Type B pancreatic cell (in vitro differentiated cells): Measurements from ENCODE around the gene FRAS1. TPM values are rescaled to one million over a fixed set of nuclear protein-coding genes. Genes with fewer than 3 reads are reported as not detected.

Experiments
- DNase-seq: peaks from one replicate; pipeline ENCODE4 v3.0.0; 2021; ENCODE audit warnings: mixed read lengths; ENCODE audit not compliant: unreplicated experiment; ENCODE audit errors: extremely low spot score
- H3K27ac Mint-ChIP-seq: 2 replicates; pipeline ENCODE4 v1.8.0; 2021; ENCODE audit warnings: mild to moderate bottlenecking, mixed read lengths
- H3K27me3 Mint-ChIP-seq: 2 replicates; pipeline ENCODE4 v1.8.0; 2021; ENCODE audit warnings: mixed read lengths
- H3K36me3 Mint-ChIP-seq: 2 replicates; pipeline ENCODE4 v1.8.0; 2021; ENCODE audit warnings: mixed read lengths
- H3K4me1 Mint-ChIP-seq: one replicate; pipeline ENCODE4 v1.8.0; 2021; ENCODE audit warnings: mixed read lengths; ENCODE audit not compliant: unreplicated experiment
- H3K4me3 Mint-ChIP-seq: 2 replicates; pipeline ENCODE4 v1.8.0; 2021; ENCODE audit warnings: mild to moderate bottlenecking, mixed read lengths
- H3K9me3 Mint-ChIP-seq: 2 replicates; pipeline ENCODE4 v1.8.0; 2021; ENCODE audit warnings: mixed read lengths
- CTCF ChIP-seq: fragments of 200-600 bp; sonication (generic); conservative IDR thresholded peaks from 2 replicates; pipeline ENCODE4 v1.5.0; 2021; ENCODE audit warnings: antibody characterized with exemption, mild to moderate bottlenecking
- total RNA-seq: library from RNA; stranded (reverse); gene quantifications from 2 replicates; pipeline ENCODE4 v1.2.1, GENCODE V29; 2021; ENCODE audit warnings: low replicate concordance

Gene FRAS1
- total RNA-seq, 1 donor from 2014 or later: 37.7 TPM

DNA sequence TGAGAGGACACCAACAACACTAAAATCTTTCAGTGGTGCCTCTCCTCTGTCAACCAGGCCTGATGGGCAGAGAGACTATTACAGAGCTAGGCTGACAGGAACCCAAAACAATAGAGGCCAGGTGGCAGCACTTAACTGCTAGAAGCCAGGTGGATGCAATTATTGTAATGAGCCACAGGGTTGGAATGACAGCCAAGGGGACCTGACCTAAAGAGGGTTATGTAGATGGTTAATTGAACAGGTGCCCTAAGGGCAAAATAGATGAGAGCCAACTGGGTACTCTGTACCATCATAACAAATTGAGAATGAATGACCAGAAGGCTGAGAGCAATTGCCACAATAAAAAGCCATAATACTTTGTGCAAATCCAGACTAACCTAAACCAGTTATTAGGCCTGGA, 24.7 kb upstream of the FRAS1 start:
- no peaks in the 10 kb centered on the region for H3K27me3 Mint-ChIP-seq
- H3K4me1 Mint-ChIP-seq: no peaks in the 10 kb centered on the region
- no peak for DNase-seq
- no peaks in the 10 kb centered on the region for H3K9me3 Mint-ChIP-seq
- no peak for TF ChIP-seq CTCF
- H3K36me3 Mint-ChIP-seq: no peaks in the 10 kb centered on the region
- H3K4me3 Mint-ChIP-seq: no peak overlapping the region
- no peak overlapping the region for H3K27ac Mint-ChIP-seq

GRCh38 chr4:78032929-78033328, 24.2 kb upstream of the FRAS1 start:
- H3K27me3 Mint-ChIP-seq: no peaks in the 10 kb centered on the region
- H3K4me1 Mint-ChIP-seq: no peaks in the 10 kb centered on the region
- no peaks in the 10 kb centered on the region for H3K9me3 Mint-ChIP-seq
- no peak for TF ChIP-seq CTCF
- DNase-seq: no peak
- no peaks in the 10 kb centered on the region for H3K36me3 Mint-ChIP-seq
- no peak overlapping the region for H3K27ac Mint-ChIP-seq
- H3K4me3 Mint-ChIP-seq: no peak overlapping the region

GRCh38 chr4:78033861-78034260, 23.3 kb upstream of the FRAS1 start:
- Mint-ChIP-seq H3K27me3 (no peaks in the 10 kb centered on the region), H3K27ac (no peak overlapping the region), H3K36me3 (no peaks in the 10 kb centered on the region), H3K4me1 (no peaks in the 10 kb centered on the region), H3K4me3 (no peak overlapping the region), H3K9me3 (no peaks in the 10 kb centered on the region)
- no peak for TF ChIP-seq CTCF
- DNase-seq: no peak

GRCh38 chr4:78038704-78039103, 18.4 kb upstream of the FRAS1 start:
- H3K9me3 Mint-ChIP-seq: peaks cover 7% of the 10 kb centered on the region
- no peak for TF ChIP-seq CTCF
- H3K4me3 Mint-ChIP-seq: no peak overlapping the region
- H3K4me1 Mint-ChIP-seq: no peaks in the 10 kb centered on the region
- no peak for DNase-seq
- H3K36me3 Mint-ChIP-seq: no peaks in the 10 kb centered on the region
- H3K27me3 Mint-ChIP-seq: no peaks in the 10 kb centered on the region
- H3K27ac Mint-ChIP-seq: no peak overlapping the region

GRCh38 chr4:78039678-78040077, 17.4 kb upstream of the FRAS1 start:
- peaks cover 7% of the 10 kb centered on the region for H3K9me3 Mint-ChIP-seq
- no peak overlapping the region for H3K27ac Mint-ChIP-seq
- H3K4me1 Mint-ChIP-seq: no peaks in the 10 kb centered on the region
- DNase-seq: no peak
- no peaks in the 10 kb centered on the region for H3K27me3 Mint-ChIP-seq
- TF ChIP-seq CTCF: no peak
- no peak overlapping the region for H3K4me3 Mint-ChIP-seq
- no peaks in the 10 kb centered on the region for H3K36me3 Mint-ChIP-seq

DNA sequence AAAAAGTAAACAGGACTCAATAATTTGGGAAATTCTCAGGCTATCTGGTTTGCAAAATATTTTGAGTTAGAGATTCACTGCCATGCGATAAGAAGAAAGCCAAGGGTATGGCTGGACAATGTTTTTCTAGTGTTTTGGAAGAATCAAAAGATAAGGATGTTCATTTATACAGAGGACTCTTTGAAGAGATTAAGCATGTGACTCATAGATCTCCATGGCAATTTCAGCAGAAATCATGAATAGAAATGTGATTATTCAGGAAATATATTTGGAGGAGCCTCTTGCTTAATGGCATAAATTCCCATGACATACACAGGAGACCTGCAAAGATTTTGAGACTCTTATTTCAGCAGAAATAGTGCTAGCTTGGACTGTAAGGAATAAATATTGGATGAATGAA, 16.7 kb upstream of the FRAS1 start:
- peaks cover 7% of the 10 kb centered on the region for H3K9me3 Mint-ChIP-seq
- H3K36me3 Mint-ChIP-seq: no peaks in the 10 kb centered on the region
- no peaks in the 10 kb centered on the region for H3K4me1 Mint-ChIP-seq
- H3K27ac Mint-ChIP-seq: no peak overlapping the region
- no peak for TF ChIP-seq CTCF
- H3K27me3 Mint-ChIP-seq: no peaks in the 10 kb centered on the region
- no peak overlapping the region for H3K4me3 Mint-ChIP-seq
- no peak for DNase-seq
